GM19452 (cell line): ENCODE data around the gene AGPS.
A peak's percentile ranks its signal among the peaks of the same experiment; 100 is the strongest.
"Not testable (repeated sequence)": the region's sequence is repeated elsewhere in the genome, so short reads cannot be mapped to it uniquely, and the experiment has no call there.

Source experiments
- ATAC-seq: cut with Tn5 transposase; IDR thresholded peaks from one replicate; pipeline ENCODE4 v1.9.1; 2021; ENCODE audit not compliant: unreplicated experiment

The AGPS gene

DNA sequence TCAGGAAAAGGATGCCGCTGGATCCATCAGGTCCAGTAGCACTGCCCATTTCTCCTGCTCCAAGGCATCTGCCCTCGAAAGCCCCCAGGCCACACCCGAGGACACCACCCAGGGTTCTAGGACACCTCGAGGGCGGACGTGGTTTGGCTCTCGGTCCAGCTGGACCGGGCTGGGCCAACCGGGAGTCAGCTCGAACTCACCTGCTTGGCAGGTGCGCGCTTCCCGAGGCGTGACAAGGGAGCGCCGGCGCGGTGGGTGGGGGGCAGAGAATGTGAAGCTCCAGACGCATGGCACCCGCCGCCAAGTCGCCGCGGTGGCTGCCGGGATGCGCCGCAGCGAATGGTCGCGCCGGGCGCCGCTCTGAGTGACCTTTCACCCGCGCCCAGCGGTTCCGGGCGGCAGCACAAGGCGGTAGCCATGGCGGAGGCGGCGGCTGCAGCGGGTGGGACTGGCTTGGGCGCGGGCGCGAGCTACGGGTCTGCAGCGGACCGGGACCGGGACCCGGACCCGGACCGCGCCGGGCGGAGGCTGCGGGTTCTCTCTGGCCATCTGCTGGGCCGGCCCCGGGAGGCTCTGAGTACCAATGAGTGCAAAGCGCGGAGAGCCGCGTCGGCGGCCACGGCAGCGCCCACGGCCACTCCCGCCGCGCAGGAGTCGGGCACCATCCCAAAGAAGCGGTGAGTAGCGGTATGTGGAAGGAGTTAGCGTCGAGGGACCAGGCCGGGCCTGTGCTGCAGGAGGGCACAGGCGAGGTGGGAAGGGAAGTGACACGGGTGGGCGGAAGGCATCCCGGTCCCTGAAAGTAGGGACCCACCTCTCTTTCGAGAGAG, at the start of gene AGPS:
TSS of gene AGPS (plus strand) at position 401 of the 830 bp plus-strand sequence. CDS start at position 418, 17 bp downstream.
- ATAC-seq: peak; percentile 92

DNA sequence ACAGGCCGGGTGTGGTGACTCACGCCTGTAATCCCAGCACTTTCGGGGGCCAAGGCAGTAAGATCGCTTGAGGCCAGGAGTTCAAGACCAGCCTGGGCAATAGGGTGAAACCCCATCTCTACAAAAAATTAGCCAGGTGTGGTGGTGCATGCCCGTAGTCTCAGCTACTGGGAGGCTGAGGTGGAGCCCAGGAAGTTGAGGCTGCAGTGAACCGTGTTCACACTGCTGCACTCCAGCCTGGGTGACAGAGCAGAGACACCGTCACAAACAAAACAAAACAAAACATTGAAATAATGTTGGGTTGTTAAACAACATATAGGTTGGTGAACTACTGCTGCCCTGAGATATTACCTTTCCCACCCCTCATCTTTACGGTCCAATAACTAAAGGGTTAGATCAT, 48.8 kb upstream of the AGPS start:
- no peak for ATAC-seq

DNA sequence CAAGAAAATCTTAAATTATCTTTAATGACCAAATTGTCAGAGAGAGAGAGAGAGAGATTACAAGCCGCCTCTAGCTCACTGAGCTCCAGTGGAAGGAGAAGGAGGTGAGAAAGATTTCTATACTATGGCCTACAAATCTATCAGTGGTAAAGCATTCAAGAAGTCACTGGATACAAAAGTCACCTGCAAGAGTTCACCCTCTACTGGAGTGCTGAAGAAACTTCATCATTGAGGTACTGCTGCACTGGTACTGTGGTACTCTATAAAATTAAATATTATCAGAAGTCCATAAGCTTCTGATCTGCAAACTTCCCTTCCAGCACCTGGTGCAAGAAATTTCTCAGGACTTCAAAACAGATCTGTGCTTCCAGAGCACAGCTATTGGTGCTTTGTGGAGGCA, 48.3 kb upstream of the AGPS start:
- no peak for ATAC-seq

DNA sequence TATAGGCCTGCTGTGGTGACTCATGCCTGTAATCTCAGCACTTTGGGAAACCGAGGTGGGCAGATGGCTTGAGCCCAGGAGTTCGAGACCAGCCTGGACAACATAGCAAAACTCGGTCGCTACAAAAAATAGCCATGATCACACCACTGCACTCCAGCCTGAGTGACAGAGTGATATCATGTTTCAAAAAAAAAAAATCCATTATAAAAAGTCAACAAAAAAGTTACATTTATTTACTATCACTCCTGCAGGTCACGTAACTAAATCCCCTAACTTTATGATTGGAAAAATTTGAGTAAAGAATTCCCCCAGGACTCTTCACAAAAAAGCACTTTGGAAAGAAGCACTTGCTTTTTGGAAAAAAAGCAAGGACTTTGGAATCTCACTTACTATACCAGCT, 46.4 kb upstream of the AGPS start:
- ATAC-seq: no peak

DNA sequence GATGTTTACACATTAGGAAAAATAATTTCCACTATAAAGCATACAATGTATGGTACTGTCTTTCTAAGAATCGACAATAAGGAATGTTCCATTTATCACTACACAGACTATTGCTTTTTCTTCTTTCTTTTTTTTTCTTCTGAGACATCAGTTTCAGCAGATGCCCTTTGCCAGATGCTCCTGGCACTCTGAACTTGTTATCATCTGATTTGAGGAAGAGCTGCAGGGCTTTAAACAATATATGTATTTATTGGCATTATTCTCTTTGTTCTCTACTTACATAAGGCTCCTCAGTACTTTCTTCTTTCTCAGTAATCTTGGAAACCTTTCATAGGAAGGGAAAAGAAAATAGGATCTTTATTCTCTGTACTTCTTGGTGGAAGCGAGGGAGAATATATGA, 45.0 kb upstream of the AGPS start:
- ATAC-seq: no peak

DNA sequence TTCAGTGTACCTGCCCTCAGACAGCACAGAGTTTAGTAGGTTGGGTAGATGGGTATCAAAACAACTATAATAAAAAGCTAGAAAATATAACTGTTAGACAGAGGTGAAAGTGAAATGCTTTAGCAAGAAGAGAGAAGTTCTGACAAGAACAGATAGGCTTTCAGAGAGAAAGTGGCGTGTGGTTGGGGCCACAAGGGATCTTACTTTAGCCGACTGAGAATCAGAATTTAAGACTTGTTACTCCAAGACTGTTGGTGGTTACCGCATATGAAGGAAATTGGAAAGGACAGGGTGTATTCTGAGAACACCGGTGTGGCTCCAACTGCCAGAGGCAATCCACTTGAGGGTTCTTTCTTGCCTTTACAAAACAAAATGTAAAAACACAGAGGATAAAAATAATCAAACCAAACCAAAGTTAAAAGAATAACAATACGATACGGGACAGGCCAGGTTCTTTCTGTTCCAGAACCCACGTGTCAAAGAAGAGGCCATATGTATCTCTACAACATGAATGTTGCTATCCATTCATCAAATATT, 44.4 kb upstream of the AGPS start:
- ATAC-seq: no peak

DNA sequence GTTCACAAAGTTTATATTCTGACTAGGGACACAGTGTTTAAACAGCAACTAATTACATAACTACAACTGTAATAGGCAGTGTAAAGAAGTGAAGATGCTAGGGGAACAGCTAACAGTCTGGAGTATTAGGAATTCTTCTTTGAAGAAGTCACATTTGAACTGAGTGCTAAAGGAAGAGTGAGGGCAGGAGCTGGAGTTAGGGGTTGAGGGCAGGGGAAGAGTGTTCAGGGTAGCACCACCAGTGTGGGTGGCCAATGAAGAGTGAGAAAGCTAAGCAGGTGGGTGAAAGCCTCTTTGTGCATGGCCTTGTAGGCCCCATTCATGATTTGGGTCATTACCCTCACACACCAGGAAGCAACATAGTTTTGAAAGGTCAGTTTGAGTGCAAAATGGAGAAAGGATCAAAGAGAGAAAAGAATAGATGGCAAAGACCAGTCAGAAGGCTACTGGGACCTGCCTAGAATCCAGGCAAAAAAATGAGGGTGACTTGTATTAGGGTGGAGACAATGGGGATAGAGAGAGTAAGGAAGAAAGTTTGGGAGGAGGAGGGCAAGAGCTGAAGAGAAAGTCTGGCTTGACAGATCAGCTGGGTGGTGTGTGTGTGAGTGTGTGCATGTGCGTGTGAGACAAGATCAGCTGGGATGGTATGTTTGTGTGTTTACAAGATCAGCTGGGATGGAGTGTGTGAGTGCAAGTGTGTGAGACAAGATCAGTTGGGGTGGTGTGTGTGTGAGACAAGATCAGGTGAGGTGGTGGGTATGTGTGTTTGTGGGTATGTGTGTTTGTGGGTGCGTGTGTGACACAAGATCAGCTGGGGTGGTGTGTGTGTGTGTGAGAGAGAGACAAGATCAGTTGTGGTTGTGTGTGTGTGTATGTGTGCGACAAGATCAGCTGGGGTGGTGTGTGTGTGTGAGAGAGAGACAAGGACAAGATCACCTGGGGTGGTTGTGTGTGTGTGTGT, 43.6 kb upstream of the AGPS start:
- no peak for ATAC-seq

DNA sequence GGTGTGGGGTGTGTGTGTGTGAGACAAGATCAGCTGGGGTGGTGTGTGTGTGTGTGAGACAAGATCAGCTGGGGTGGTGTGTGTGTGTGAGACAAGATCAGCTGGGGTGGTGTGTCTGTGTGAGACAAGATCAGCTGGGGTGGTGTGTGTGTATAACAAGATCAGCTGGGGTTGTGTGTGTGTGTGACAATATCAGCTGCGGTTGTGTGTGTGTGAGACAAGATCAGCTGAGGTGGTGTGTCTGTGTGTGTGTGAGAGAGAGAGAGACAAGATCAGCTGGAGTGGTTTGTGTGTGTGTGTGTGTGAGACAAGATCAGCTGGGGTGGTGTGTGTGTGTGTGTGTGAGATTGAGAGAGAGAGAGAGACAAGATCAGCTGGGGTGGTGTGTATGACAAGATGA, 41.9 kb upstream of the AGPS start:
- not testable (repeated sequence) for ATAC-seq

DNA sequence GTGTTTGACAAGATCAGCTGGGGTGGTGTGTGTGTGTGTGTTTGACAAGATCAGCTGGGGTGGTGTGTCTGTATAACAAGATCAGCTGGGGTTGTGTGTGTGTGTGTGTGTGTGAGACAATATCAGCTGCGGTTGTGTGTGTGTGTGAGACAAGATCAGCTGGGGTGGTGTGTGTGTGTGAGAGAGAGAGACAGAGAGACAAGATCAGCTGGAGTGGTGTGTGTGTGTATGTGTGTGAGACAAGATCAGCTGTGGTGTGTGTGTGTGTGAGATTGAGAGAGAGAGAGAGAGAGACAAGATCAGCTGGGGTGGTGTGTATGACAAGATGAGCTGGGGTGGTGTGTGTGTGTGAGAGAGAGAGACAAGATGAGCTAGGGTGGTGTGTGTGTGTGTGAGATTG, 41.5 kb upstream of the AGPS start:
- ATAC-seq: not testable (repeated sequence)

DNA sequence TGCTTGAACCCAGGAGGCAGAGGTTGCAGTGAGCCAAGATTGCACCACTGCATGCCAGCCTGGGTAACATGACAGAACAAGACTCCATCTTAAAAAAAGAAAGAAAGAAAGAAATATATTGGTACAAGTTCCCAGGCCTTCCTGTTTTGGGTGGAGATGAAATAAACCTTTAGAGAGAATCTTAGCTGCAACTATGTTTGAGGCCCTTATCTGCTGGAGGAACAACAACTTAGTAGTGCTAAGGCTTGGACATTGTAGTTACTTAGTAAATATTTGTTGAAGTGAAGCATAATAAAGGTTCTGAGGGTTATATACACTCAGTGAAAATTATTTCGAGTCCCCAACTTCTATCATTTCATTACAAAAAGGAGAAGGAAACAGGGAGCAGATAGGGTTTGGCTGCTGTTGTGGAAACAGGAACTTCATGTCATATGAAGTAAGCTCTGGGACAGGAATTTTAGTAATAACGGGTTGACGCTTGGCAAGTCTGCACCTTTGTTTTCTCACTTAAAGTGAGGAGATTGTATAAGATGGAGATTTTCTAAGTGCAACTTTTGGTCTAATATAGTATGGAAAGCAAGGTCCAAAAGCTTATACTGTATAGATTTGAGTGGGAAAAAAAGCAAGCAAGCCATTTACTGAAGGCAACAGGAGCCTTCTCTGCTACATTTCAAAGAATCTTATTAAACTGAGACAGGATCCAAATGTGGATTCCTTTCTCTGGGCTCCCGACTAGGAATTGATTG, 40.0 kb upstream of the AGPS start:
- ATAC-seq: no peak

DNA sequence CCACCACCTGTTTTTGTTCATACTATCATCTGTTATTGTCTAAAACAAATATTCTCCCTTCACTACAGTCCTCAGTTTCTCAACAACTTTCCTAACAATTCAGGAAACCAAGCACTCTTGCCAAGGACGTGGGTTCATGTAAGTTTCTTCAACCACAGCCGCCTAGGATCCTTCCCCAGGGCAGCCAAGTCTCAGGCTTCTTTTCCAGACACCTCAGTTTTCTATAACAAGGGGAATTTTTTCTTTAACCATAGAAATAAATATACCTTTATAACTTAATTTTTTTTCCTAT, 39.4 kb upstream of the AGPS start:
- ATAC-seq: no peak

DNA sequence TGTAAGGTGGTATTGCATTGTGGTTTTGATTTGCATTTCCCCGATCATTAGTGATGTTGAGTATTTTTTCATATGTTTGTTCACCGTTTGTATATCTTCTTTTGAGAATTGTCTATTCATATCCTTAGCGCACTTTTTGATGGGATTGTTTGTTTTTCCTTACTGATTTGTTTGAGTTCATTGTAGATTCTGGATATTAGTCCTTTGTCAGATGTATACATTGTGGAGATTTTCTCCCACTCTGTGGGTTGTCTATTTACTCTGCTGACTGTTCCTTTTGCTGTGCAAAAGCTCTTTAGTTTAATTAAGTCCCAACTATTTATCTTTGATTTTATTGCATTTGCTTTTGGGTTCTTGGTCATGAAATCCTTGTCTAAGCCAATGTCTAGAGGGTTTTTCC, 38.0 kb upstream of the AGPS start:
- not testable (repeated sequence) for ATAC-seq

DNA sequence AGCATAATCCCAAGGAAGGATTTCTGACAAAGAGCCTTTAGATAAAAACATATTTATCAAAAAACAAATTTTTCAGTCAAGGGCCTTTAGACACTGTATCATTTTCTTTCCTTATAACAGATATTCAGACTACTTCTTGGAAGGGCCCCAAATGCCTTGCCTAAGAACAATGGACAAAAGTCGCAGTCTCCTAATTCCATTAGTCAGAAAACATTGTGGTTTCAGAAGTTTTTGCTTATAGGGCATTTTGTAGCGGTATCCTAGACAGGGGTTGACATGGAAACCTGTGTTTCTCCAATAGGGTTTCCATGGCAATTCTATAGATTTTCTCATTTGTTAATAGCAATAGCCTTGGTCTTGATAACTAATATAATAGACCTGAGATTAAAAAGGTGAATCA, 36.7 kb upstream of the AGPS start:
- no peak for ATAC-seq

DNA sequence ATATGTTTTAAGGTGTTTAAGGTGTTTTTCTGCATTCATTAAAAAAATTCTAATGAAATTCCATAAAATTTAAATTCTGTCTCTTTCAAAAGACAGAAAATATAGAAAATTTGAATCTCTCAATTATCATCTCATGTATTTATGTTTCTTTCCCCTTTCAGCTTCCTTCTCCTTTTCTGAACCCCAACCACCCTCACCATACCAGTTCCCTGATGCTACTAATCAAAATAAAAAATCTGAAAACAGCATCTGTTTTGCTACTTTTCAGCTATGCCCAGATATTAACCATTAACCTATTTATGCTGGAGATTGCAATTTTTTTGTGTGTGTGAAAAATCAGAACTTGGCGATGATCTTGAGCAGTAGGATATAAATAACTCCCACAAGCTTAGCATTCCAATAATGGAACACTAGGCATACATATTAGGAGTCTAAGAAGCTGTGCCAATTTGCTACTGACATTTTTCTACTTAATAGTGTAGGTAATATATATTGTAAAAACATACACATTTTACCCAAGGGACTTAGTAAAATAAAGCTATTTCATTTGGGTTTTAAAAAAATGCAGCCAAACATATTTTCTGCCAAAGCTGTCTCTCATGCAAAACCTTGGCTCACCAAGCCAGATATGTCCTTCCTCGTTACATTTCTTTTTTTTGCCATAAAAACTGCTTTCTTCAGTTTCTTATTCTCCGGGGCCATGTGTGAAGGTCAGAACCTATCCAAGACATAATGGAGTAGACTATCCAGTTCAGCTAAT, 32.6 kb upstream of the AGPS start:
- no peak for ATAC-seq

DNA sequence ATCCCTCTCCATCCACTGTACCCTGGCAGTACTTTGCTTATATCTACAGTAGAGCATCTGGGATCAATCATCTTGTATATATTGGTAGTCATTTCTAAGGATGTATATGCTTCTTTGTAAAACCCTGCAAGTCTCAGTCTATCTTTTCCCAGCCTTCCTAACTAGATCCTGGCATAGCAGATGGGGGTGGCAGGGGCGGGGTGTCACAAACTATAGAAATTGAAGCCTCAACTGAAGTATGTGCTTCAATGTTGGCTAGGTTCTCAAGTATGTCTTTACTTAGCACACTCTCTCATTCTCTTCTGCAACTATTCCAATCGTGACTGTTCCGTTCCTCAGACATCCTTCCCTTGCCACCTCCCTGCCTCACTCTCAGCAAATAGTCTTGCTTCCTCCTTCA, 30.1 kb upstream of the AGPS start:
- no peak for ATAC-seq

DNA sequence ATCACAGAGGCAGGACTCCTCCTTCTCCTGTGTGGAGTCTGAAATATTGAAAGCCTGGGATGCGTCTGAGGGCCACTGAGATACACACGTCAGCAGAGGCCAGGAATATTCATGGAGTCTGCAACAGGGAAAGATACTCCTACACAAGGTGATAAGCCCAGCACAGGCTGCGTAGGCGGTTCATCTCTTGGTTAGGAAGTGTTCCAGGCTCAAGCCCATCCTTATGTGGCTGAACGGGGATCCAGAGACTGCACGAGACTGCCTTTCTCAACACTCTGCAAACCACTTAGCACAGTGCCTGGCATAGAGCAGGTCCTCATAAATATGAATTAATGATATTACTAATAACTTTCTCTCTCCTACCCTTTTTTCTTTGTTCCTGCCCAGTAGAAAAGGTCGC, 29.2 kb upstream of the AGPS start:
- no peak for ATAC-seq

DNA sequence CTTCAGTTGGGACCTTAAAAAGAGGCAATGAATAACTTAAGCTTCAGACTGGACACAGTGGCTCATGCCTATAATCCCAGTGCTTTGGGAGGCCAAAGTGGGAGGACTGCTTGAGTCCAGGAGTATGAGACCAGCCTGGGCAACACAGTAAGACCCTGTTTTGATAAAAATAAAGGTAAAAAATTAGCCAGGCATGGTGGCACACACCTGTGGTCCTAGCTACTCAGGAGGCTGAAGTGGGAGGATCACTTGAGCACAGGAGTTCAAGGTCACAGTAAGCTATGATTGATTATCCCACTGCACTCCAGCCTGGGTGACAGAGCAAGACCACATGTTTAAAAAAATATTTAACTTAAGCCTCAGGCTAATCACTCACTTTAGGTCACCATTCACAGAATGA, 26.8 kb upstream of the AGPS start:
- not testable (repeated sequence) for ATAC-seq

DNA sequence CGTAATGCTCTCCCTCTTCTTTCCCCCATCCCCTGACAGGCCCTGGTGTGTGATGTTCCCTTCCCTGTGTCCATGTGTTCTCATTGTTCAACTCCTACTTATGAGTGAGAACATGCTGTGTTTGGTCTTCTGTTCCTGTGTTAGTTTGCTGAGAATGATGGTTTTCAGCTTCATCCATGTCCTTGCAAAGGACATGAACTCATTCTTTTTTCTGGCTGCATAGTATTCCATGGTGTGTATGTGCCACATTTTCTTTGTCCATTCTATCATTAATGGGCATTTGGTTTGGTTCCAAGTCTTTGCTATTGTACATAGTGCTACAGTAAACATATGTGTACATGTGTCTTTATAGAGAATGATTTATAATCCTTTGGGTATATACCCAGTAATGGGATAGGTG, 24.6 kb upstream of the AGPS start:
- not testable (repeated sequence) for ATAC-seq

DNA sequence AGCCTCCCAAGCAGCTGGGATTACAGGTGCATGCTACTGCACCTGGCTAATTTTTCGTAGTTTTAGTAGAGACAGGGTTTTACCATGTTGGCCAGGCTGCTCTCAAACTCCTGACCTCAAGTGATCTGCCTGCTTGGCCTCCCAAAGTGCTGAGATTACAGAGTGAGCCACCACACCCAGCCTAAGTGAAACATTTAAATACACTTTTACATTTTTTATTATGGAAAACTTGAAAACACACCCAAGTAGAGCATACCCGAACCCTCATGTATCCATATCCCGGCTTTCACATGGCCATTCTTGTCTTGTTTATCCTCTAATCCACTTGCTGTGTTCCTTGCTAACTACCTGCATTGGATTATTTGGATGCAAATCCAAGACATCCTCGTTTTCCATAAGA, 13.2 kb upstream of the AGPS start:
- no peak for ATAC-seq

DNA sequence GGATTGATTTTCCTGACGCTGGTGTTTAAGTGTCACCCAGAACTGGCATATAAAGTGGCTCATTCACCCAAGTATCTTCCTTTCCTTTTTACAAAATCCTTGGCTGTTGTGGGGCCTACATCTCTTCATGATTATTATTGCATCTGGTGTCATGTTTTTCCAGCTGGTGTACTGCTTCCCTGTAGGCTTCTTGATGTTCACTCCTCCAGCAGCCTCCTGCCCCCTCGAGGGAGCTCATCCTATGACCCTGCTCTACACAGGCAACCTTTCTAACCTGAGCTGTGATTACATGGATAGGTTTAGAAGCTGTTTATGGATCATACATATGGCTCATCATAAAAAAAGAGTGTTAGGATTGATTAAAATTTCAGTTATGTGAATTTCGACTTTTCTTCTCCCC, 12.4 kb upstream of the AGPS start:
- ATAC-seq: no peak

DNA sequence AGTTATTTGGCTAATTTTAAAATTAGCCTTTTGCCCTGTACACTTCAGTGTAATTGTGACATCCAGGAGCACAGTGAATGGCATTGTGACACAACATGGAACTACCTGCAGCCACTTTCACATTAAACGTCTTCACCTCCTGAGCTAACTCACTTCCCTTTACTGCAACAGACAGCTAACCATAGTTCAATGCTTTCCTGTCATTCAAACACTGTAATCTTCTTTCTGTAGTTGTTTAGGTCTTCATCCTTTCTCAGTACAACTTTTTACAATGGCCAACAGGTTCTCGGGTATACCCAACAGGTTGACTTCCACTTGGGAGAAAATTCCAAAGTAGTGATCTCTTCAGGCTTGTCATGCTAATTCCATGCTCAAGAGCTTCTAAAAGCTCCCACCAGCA, 8.6 kb upstream of the AGPS start:
- ATAC-seq: no peak
